ENCODE results near the gene RGS1.

Gene RGS1

GRCh38 chr1:192539297-192540092 lies 36.1 kb upstream of the RGS1 start:
- Histone ChIP-seq H3K9ac (ENCODE audit: low read length) (peak overlapping the region; percentile 85), H3K27ac (ENCODE audit: low read length) (peak overlapping the region; percentile 92)
- DNase-seq, result no peak

GRCh38 chr1:192543445-192543844 lies 32.1 kb upstream of the RGS1 start:
- no peak for DNase-seq
- Histone ChIP-seq H3K9ac (ENCODE audit: low read length) (no peak overlapping the region), H3K79me2 (ENCODE audit: low read length) (no peaks in the 10 kb centered on the region), H3K9me2 (replicated peaks; ENCODE audit: insufficient read depth, low read length) (no peaks in the 10 kb centered on the region), H3K9me3 (replicated peaks; ENCODE audit: insufficient read depth, low read length) (no peaks in the 10 kb centered on the region), H4K20me1 (ENCODE audit: insufficient read depth, low read length) (no peaks in the 10 kb centered on the region), H3K4me2 (ENCODE audit: low read depth, low read length) (0 out of 2 replicates have a peak overlapping the region, but pooled peaks have one; percentile 1), H3K36me3 (replicated peaks; ENCODE audit: insufficient read depth, low read length) (no peaks in the 10 kb centered on the region), H3K4me3 (ENCODE audit: low read length) (no peak overlapping the region), H3K27ac (ENCODE audit: low read length) (no peak overlapping the region), H3K4me1 (ENCODE audit: low read length) (peaks cover 64% of the 10 kb centered on the region), H3K27me3 (replicated peaks; ENCODE audit: insufficient read depth, low read length) (no peaks in the 10 kb centered on the region), H3F3A (ENCODE audit: insufficient read depth, low read length) (peaks cover 47% of the 10 kb centered on the region), H2AFZ (ENCODE audit: low read length) (no peak overlapping the region)
- TF ChIP-seq EZH2phosphoT487 (IDR thresholded peaks at IDR 0.05; ENCODE audit: low read length) (no peak), CTCF (IDR thresholded peaks at IDR 0.05; ENCODE audit: low read length) (no peak), EZH2 (optimal IDR thresholded peaks at IDR 0.05; ENCODE audit: low read depth, low read length) (no peak)

More at GRCh38 chr1:192539297-192540092, 36.1 kb upstream of the RGS1 start:
- Histone ChIP-seq H4K20me1 (ENCODE audit: insufficient read depth, low read length) (no peaks in the 10 kb centered on the region), H3K4me1 (ENCODE audit: low read length) (peaks cover 50% of the 10 kb centered on the region), H3F3A (ENCODE audit: insufficient read depth, low read length) (peaks cover 30% of the 10 kb centered on the region), H3K4me3 (ENCODE audit: low read length) (peak overlapping the region; percentile 10), H3K9me3 (replicated peaks; ENCODE audit: insufficient read depth, low read length) (no peaks in the 10 kb centered on the region), H3K27me3 (replicated peaks; ENCODE audit: insufficient read depth, low read length) (no peaks in the 10 kb centered on the region), H3K36me3 (replicated peaks; ENCODE audit: insufficient read depth, low read length) (no peaks in the 10 kb centered on the region), H3K4me2 (ENCODE audit: low read depth, low read length) (peak overlapping the region; percentile 68), H2AFZ (ENCODE audit: low read length) (peak overlapping the region; percentile 29; the same call in 1 of the 2 replicates), H3K9me2 (replicated peaks; ENCODE audit: insufficient read depth, low read length) (no peaks in the 10 kb centered on the region), H3K79me2 (ENCODE audit: low read length) (no peaks in the 10 kb centered on the region)
- TF ChIP-seq CTCF (IDR thresholded peaks at IDR 0.05; ENCODE audit: low read length) (no peak), EZH2 (optimal IDR thresholded peaks at IDR 0.05; ENCODE audit: low read depth, low read length) (no peak), EZH2phosphoT487 (IDR thresholded peaks at IDR 0.05; ENCODE audit: low read length) (no peak)

GRCh38 chr1:192545896-192546521 lies 29.6 kb upstream of the RGS1 start:
- Histone ChIP-seq H2AFZ (ENCODE audit: low read length) (no peak overlapping the region), H3K4me2 (ENCODE audit: low read depth, low read length) (peak overlapping the region; percentile 78; the same call in 1 of the 2 replicates), H3F3A (ENCODE audit: insufficient read depth, low read length) (peaks cover 36% of the 10 kb centered on the region), H3K9me2 (replicated peaks; ENCODE audit: insufficient read depth, low read length) (no peaks in the 10 kb centered on the region), H3K4me3 (ENCODE audit: low read length) (no peak overlapping the region), H3K79me2 (ENCODE audit: low read length) (no peaks in the 10 kb centered on the region), H3K27me3 (replicated peaks; ENCODE audit: insufficient read depth, low read length) (no peaks in the 10 kb centered on the region), H3K36me3 (replicated peaks; ENCODE audit: insufficient read depth, low read length) (no peaks in the 10 kb centered on the region), H3K4me1 (ENCODE audit: low read length) (peaks cover 54% of the 10 kb centered on the region), H4K20me1 (ENCODE audit: insufficient read depth, low read length) (no peaks in the 10 kb centered on the region), H3K9ac (ENCODE audit: low read length) (peak overlapping the region; percentile 83; the same call in 1 of the 2 replicates), H3K9me3 (replicated peaks; ENCODE audit: insufficient read depth, low read length) (no peaks in the 10 kb centered on the region), H3K27ac (ENCODE audit: low read length) (peak overlapping the region; percentile 95)
- no peak for DNase-seq
- TF ChIP-seq CTCF (IDR thresholded peaks at IDR 0.05; ENCODE audit: low read length), result peak; percentile 36
- TF ChIP-seq EZH2phosphoT487 (IDR thresholded peaks at IDR 0.05; ENCODE audit: low read length), result no peak
- no peak for TF ChIP-seq EZH2 (optimal IDR thresholded peaks at IDR 0.05; ENCODE audit: low read depth, low read length)
